ENCODE measurements around the gene DAB2.
"Not testable (repeated sequence)": the region's sequence is repeated elsewhere in the genome, so short reads cannot be mapped to it uniquely, and the experiment has no call there.

Gene DAB2

DNA sequence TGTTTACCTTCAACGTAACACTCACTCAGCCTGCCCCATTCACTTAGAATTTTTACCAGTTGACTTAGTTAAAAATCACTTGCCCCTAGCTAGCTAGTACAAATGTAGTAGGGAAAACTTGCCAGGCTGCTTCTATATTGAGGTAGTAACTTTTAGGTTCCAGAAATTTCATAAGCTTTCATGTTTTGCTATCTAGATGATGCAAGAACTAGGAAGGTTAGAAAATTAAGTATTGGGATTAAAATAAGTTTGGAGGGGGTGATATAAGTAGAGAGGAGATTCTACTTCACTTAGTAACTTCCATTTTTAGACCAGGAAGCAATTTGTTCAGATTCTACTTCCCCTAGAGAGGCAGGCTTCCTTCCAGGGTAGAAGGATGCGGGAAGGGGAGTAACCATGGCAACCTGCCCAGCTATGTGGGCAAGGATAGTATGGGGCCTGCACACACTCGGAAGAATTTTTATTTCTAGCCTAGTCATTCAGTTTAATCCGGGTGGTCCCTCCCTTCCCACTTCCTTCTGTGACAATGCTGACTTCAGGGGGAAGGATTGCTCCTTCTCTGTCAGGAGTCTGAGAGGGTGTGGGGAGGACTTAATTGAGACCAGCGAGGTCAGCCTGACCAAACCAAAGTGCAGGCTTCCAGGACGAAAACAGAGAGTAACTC, 4.2 kb downstream of the DAB2 start:
- no peak for DNase-seq (ENCODE audit: low read depth in 2 of 2)

DNA sequence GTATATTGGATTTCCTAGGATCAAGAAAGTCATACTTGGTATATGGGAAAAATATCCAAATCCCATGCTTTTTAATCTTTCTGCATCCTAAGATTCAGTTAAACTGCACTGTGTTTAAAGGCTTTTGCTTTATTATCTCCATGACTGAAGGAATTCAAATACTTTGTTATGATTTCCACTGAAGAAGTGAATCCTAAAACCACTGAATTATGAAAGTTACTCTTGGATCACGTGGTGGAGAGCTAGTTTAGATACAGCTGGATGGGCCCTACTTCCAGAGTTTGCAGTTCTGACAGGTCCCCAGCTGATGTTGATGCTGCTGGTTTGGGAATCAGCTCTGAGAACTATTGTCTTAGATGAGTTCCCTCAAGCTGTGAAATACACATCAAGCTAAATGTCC, 5.0 kb downstream of the DAB2 start:
- no peak for DNase-seq (ENCODE audit: low read depth in 2 of 2)

DNA sequence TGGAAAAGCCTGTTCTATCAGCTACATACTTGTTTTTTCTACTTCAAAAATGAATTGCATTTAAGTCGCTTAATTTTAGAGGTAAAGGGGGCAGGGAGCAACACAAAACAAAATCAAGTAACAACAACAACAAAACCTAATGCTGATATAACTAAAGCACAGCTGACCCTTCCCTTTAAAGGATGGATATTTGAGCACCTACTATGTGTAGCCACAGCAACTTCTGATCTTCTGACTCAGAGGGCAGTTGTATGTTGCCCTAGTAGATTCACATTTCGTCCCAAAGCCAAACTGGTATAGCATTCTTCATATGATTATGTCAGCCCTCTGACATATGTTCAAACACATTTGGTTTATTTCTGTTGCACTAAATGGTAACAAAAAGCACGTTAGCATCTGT, 6.8 kb downstream of the DAB2 start:
- DNase-seq (ENCODE audit: low read depth in 2 of 2): no peak

DNA sequence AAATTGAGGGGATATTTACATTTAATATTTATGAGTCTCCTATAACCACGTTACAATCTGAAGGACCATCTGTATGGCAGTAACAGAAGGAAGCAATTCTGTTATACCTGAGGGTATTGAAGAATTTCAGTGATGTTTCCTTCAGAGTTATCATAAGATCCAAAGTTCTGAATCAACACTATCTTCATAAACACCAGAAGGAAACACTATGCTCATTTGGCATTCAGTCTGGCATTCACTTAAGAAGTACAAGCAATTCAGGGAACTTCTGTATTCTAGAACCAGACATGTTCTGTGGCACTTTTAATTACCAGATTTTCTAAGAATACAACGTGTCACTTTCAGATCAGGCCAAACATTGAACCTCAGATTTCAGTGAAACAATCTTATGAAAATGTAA, 9.6 kb downstream of the DAB2 start:
- no peak for DNase-seq (ENCODE audit: low read depth in 2 of 2)

DNA sequence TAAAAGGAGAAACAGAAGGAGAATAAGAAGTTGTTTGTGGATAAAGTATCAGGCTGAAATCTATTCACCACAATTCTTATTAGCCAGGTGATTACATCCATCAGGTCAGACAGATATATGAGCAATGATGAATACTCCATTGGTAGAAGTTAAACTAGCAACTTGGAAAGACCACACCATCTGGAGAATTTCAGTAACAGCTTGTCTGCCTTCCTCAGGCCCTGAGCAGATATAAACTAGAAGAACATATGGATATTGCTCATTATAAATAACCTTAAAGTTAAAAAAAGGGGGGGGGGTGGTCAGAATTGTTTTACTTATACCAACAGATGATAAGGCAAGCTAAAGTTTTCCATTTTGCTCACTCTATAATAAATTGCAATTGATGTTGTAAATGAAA, 10.4 kb downstream of the DAB2 start:
- no peak for DNase-seq (ENCODE audit: low read depth in 2 of 2)

DNA sequence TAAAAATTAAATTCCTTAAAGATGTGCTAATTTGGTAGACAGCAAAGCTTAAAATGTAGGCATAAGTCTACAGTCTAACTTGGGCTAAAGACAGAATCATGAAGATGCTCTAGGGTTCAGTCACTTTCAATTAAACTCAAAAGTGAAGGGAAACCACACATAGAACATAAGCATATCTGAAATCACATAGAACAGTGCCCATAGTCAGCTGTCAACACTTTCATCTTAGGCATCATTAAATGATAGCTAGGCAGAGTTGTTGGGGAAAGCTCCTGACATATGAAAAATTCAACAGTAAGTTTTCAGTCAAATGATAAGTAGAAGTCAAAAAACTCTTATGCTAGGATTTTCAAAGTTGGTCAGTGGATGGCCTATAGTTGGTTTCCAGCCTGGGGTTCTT, 11.0 kb downstream of the DAB2 start:
- DNase-seq (ENCODE audit: low read depth in 2 of 2): no peak

DNA sequence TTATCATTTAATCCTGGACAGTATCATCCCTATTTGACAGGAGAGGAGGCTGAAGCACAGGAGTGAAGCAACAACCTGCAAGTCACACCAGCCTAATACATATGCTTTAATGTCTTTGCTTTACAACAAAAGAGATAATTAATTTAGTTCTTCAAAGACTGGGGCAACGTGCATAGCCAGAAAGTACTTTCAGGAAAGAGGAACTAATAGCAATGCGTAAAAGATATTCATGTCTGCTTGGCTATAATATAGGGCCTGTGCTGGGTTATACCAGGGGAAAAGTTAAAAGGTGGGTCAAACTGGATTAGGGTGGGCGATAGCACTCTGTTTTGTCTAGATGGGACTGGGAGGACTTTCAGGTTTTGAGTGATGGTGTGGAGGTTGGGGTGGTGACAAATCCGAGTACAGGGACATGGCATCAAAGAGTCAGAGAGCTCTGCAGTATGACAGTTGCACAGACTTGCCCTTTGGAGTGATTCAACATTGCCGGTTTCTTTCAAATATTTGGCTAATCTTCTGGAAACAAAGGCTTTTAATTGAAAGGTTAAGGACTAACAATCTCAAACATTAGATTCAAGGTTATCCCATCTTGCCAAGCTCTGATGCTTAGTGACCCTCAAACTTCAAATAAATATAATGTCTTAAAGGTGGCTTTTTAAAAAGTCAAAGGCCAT, 11.9 kb downstream of the DAB2 start:
- no peak for DNase-seq (ENCODE audit: low read depth in 2 of 2)

DNA sequence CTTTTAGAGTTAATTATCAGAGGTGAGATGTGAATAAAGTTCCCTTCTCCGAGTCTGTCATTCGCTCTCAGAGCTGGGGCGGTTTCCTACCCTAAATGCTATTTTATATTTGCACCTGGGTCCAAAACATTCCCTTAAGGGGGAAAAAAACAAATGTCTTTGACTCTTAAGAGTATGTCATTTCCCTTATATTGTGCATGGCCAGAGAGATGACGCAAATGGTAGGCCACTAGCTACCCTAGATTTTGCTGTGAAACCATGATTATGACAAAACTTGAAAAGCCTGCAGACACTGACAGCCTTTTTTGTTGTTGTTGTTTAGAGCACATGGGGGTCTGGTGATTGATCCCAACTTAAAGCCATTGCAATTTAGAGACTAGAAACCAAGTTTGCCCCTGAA, 12.8 kb downstream of the DAB2 start:
- DNase-seq (ENCODE audit: low read depth in 2 of 2): no peak

DNA sequence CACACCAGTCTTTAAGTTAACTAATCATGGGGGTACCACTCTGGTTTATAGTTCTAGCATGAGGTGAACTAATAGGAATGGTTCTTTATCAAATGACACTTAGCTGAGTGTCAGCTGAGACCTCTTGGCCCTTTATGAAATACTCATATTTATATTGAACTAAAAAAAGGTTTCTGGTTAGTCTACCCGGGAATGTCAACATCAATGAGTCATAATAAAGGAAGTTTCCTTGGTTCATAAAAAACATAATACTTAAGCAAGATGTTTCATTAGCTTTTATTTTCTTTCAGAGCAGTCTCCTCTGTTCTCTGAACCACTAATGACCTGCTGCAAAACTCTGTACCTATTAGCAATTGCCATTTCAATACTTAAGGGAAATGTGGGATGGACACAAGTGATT, 13.7 kb downstream of the DAB2 start:
- DNase-seq (ENCODE audit: low read depth in 2 of 2): no peak

DNA sequence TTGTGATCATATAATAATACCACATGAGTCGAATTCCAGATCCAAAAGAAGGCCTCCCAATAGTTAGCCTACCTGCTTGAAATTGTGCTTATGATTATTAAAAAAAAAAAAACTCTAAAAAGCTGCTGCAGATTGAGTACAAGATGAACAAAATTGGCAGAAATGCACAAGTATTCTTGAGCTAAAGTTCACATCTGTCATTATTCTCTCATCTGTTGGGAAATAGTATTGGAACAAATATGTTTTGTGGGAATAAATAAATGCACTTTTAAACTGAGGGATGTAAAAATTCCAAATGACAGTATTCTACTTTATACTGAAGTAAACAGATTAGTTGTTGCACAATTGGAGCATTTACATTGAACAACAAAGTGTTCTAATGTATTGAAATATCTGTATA, 15.7 kb downstream of the DAB2 start:
- no peak for DNase-seq (ENCODE audit: low read depth in 2 of 2)

DNA sequence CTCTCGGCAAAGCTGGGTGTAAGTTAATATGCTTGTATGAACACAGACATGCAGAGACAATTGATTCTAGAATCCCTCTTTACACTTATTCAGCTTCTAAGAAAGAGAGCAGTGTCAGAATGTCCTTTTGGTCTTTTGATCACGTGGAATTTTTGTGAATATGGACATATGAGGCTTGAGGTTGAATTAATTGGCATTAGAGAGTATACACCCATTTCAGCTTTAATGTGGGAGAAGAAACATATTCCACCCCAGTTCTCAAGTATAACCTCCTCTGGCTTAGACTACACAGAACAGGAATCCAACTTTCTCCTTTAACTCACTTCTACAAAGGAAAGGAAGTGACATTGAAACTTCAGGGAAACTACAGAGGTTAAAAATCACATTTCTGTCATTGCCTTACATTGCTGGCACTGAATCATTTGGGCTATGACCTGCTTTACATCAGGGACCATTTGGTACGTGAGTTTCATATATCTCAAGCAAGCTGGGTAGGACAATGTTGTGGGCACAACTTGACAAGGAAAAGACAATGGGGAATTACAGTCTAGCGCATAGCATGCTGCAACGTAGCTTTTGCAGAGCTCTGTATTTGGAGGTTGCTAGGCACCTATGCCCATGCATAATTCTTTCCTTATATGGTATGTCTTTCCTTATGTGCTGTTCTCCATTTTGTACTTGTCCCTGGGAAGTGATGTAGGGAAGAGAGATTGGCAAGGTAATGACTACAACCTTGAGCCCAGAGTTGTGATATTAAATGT, 19.5 kb downstream of the DAB2 start:
- DNase-seq (ENCODE audit: low read depth in 2 of 2): no peak

DNA sequence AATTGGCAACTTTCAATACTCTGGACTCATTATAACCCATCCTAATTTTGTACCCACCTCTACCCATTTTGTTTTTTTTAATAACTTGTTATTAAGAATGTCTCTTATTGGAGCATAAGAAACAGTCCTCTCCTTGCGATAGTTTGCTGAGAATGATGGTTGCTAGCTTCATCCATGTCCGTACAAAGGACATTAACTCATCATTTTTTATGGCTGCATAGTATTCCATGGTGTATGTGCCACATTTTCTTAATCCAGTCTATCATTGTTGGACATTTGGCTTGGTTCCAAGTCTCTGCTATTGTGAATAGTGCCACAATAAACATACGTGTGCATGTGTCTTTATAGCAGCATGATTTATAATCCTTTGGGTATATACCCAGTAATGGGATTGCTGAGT, 21.0 kb downstream of the DAB2 start:
- not testable (repeated sequence) for DNase-seq (ENCODE audit: low read depth in 2 of 2)

DNA sequence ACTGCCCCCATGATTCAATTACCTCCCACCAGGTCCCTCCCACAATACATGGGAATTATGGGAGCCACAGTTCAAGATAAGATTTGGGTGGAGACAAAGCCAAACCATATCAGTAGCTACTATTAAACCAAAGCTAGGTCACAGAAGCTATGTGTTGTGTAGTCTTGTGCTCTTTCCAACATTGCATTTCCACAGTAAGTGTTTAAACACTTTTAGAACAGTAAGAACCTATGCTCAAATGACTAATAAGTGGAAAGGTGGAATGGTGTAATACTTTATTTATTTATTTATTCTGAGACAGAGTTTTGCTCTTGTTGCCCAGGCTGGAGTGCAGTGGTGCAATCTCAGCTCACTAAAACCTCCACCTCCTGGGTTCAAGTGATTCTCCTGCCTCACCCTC, 22.6 kb downstream of the DAB2 start:
- DNase-seq (ENCODE audit: low read depth in 2 of 2): not testable (repeated sequence)

DNA sequence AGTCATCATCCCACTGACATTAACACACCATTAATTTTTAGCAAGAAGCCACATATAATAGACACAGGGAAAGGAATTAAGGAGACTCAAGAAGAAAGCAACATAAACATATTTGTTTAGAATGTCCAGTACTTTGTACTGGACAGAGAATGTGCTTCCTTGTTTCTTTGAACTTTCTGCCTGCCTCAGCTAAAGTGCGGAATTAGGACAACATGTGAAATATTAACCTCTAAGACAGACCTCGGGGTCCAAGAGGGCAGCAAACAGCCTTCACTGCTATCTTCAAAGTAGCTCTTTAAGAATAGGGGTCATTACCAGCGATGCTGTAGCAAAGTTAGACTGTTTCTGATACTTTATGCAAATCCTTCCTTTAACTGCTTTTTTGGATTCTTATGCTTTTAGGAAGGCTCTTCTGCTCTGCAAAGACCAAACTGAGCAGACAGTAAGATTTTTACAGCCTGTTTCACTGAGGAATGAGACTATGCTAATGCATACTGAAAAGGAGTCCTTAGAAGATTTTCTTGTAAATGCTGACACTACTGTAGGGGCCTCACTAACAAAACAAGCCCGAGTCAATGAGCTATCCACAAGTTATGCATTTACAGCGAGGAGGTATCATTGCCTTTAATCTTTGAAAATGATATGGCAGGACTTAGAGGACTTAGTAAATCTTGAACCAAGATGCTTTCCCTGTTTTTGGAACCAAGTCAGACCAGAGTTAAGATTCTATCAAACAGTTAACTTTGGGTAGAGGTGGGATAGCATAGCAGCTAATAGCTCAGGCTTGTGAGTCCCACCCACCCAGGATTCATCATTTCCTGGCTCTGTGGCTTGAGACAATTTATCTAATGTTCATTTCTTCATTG, 23.8 kb downstream of the DAB2 start:
- DNase-seq (ENCODE audit: low read depth in 2 of 2): no peak

DNA sequence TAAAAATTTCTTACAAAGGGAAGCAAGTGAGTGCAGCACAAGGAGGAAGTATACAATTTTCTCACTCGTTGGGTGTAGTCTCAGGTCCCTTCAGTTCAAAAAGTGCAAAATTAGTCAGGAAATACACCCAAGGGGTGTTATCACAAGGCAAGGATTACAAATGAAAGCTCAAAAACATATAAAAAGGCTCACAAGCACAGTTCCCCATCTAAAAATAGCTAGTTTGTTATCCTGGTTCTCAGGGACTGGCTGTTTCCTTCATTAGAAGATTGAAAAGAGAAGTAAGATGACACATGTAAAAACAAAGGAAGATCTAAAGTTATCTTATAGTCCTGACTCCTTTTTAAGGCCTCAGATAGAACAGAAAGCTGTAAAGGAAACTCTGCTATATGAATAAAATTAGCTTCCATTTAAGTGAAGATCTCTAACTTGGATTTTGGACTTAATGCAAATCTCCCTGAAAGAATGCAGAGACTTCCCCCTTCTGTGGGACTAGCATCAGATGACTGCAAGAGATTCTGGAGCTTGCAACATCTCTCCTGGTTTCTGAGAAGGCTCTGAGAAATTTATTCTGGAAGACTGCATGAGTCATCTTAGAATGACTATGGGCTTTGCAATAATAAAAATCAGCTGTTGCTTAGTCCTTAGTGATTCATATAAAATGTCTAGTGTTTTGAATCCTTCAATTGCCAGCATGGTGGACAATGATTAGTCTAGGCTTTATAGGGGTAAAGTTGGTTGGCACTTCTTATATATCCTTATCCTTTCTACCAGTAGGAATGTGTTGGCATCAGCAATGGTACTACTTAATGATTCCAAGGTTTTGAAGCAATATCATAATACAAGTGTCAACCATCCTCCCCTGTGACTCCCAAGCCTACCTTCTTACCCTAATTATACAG, 25.4 kb downstream of the DAB2 start:
- DNase-seq (ENCODE audit: low read depth in 2 of 2): no peak

DNA sequence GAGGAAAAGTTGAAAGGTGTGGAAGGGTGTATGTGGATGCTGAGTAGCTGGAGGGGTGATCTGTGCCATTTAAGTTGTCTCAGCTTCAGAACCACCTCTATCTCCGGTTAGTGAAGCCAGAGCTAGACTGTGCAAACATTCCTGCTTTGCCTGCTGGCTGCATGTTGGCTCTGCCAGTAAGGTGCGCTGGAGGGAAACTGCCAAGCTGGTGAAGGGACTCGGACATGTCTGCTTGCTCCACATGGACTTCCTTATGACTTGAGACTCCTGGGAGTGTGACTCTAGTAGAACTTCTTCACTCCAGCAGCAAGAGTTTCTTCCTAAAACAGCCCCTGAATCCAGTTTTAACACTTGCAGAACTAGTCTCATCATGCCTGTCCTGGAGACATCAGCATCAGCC, 27.9 kb downstream of the DAB2 start:
- no peak for DNase-seq (ENCODE audit: low read depth in 2 of 2)

DNA sequence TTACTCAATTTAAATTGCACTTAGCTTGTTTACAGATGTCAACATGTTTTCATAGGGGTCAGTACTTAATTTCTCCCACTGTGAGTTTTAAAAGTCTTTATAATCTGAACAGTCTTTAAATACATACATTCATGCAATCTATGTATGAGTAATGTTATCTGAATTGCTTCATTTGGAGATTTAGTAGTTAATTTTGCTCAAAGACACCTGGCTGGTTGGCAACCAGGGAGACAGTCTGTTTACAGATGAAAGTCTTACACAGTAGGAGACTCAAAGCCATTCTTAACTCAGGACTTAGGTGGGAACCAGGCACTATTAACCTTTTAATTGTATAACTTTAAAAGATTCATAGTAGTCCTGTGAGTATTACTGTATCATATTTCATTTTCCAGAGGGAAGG, 29.3 kb downstream of the DAB2 start:
- no peak for DNase-seq (ENCODE audit: low read depth in 2 of 2)

DNA sequence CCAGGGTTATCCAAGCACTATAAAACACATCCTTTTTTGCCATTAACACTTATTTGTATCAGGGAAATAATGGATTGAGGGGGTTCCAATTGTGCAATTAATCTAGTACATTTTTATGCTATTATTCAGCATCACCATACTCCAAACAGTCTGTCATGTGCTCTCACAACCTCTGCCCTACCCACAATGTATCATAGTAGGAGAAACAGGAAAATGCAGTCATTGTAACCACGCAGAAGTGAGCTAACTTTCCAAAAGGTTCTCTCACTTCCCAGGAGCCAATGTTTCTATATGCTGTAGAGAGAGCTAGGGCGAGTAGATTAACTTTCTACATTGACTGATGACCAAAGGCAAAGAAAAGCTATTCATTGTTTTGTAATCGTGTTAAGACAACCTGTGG, 29.8 kb downstream of the DAB2 start:
- no peak for DNase-seq (ENCODE audit: low read depth in 2 of 2)

DNA sequence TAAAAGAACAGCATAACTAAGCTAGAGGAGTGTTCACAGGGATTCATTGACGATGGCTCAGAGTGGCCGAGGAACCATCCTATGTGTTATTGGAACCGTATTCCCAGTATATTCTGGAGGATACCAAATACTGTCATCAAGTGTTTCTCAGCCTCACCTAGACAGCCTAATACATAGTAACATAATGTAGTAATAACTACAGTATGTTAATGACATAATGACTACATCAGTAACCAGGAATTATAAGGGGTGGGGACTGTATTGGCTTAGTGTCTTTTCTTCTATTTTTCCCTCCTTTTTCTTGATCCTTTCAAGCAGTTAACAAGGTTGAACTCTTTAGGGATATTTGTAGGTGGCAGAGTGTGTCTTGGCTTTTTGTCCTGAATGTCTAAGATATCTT, 33.8 kb downstream of the DAB2 start:
- no peak for DNase-seq (ENCODE audit: low read depth in 2 of 2)

DNA sequence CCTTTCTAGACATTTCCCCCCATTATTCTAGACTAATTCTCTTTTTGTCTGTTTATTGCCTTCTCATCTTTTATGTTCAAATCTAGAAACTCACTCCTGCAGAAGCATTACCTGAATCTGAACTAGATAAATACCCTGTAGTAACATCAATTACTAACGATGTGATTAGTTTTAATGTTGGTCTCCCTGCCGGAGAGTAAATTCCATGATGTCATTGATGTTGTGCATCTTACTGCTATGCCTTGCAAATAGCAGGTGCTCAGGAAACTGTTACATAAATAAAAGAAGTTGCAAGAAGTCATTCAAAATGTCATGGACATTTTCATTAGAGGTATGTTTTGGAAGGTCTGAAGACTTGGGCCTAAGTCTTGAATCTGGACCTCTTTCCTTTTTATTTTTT, 37.5 kb downstream of the DAB2 start:
- DNase-seq (ENCODE audit: low read depth in 2 of 2): no peak

DNA sequence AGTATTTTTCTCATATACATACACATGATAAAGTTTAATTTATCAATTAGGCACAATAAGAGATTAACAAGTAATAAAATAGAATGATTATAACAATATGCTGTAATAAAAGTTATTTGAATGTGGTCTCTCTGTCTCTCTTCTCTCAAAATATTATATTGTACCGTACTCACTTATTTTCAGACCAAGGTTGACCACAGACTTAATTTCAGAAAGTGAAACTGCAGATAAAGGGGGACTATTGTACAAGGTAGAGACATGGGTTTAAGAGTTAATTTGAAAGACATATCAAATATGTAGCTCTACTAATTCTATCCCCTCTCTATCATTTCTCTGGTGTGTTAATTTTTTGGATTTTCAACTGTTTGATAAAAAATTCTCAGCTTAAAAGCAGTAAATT, 40.5 kb downstream of the DAB2 start:
- DNase-seq (ENCODE audit: low read depth in 2 of 2): no peak

All from stimulated activated CD8-positive, alpha-beta memory T cell treated with anti-CD3 and anti-CD28 coated beads, Interleukin-7, amount 100 ng/mL, for 4 hours (primary cell).